Hippocampal formation (tissue), 2 donors: ENCODE results near the gene CERK.
"Not testable (repeated sequence)": the region's sequence is repeated elsewhere in the genome, so short reads cannot be mapped to it uniquely, and the experiment has no call there.

Experiments
- DNase-seq, 2 donors: peaks; one replicate each; lab custom pipeline; 2025; lab: John Stamatoyannopoulos, UW

CERK gene

GRCh38 chr22:46748908-46749675 is 11.0 kb upstream of the CERK start:
- DNase-seq: no peak

- no peak for DNase-seq
These were observed 10.3 kb upstream of the CERK start for GRCh38 chr22:46748206-46748907.

- DNase-seq: no peak
These were observed 9.6 kb upstream of the CERK start for GRCh38 chr22:46747646-46748045.

- DNase-seq: no peak
These were observed 8.6 kb upstream of the CERK start for GRCh38 chr22:46746620-46747019.

- DNase-seq: no peak
These were observed 8.1 kb upstream of the CERK start for GRCh38 chr22:46746192-46746591.

- DNase-seq: no peak
These were observed 6.5 kb upstream of the CERK start for GRCh38 chr22:46744581-46744980.

GRCh38 chr22:46742576-46743221 is 4.6 kb upstream of the CERK start:
- no peak for DNase-seq

GRCh38 chr22:46741974-46742519 is 4.0 kb upstream of the CERK start:
- DNase-seq: no peak

- DNase-seq: no peak
These were observed 3.1 kb upstream of the CERK start for GRCh38 chr22:46740910-46741780.

- DNase-seq: peak in 1 of 2 donors; percentile 21
These were observed 1.2 kb upstream of the CERK start for GRCh38 chr22:46739094-46739870.

GRCh38 chr22:46738647-46739093 is 618 bp upstream of the CERK start:
- no peak for DNase-seq

- peak in 1 of 2 donors; percentile 27 for DNase-seq
These were observed 712 bp downstream of the CERK start for GRCh38 chr22:46737105-46737975.

GRCh38 chr22:46736705-46737104 is 1.3 kb downstream of the CERK start:
- DNase-seq: no peak

GRCh38 chr22:46735747-46736608 is 2.1 kb downstream of the CERK start:
- DNase-seq: peak in 1 of 2 donors; percentile 31

- no peak for DNase-seq
These were observed 3.1 kb downstream of the CERK start for GRCh38 chr22:46734830-46735453.

GRCh38 chr22:46734213-46734722 is 3.8 kb downstream of the CERK start:
- DNase-seq: not testable (repeated sequence)

GRCh38 chr22:46732513-46732912 is 5.5 kb downstream of the CERK start:
- no peak for DNase-seq

GRCh38 chr22:46732041-46732379 is 6.0 kb downstream of the CERK start:
- DNase-seq: no peak
